Stimulated activated naive B cell treated with anti-CD40 and anti-IgM and Interleukin-4, amounts not matched to agents 10 μg/mL and 1 μg/mL and 100 μg/mL, for 72 hours (primary cell): Measurements from ENCODE around the gene SERTAD2.
A peak's percentile ranks its signal among the peaks of the same experiment; 100 is the strongest.

Experiments
- ATAC-seq, 2 donors: fragments of 150-1000 bp; cut with Tn5 transposase; replicated peaks; 2 replicates each; pipeline ENCODE4 v1.10.0; 2021; ENCODE audit warnings: moderate library complexity in 1 of 2
- DNase-seq: peaks from one replicate; pipeline ENCODE4 v3.0.0; 2021
- H3K27ac Mint-ChIP-seq: one replicate; pipeline ENCODE4 v1.8.0; 2022; ENCODE audit warnings: mild to moderate bottlenecking, mixed read lengths
- H3K27me3 Mint-ChIP-seq, 2 donors: one replicate each; pipeline ENCODE4 v1.8.0; 2022; ENCODE audit warnings: mixed read lengths in 2 of 2
- H3K36me3 Mint-ChIP-seq, 2 donors: one replicate each; pipeline ENCODE4 v1.8.0; 2022; ENCODE audit warnings: mixed read lengths in 2 of 2, mild to moderate bottlenecking in 1 of 2
- H3K4me1 Mint-ChIP-seq, 2 donors: one replicate each; pipeline ENCODE4 v1.8.0; 2022; ENCODE audit warnings: mixed read lengths in 2 of 2, mild to moderate bottlenecking in 1 of 2
- H3K4me3 Mint-ChIP-seq, 2 donors: one replicate each; pipeline ENCODE4 v1.8.0; 2022; ENCODE audit warnings: mild to moderate bottlenecking in 2 of 2, mixed read lengths in 2 of 2, moderate library complexity in 1 of 2
- H3K9me3 Mint-ChIP-seq, 2 donors: one replicate each; pipeline ENCODE4 v1.8.0; 2022; ENCODE audit warnings: mixed read lengths in 2 of 2, mild to moderate bottlenecking in 1 of 2

Gene SERTAD2

GRCh38 chr2:64635976-64636911 lies 17.5 kb downstream of the SERTAD2 start:
- Mint-ChIP-seq H3K27me3 (no peaks in the 10 kb centered on the region), H3K27ac (peak overlapping the region; percentile 98), H3K9me3 (no peaks in the 10 kb centered on the region), H3K4me3 (peak overlapping the region; percentile 75), H3K36me3 (peaks cover 11 to 33% of the 10 kb centered on the region in 2 donors), H3K4me1 (peaks cover 51 to 61% of the 10 kb centered on the region in 2 donors)
- DNase-seq, result peak; percentile 31
- ATAC-seq, result peak; percentile 75 to 78

GRCh38 chr2:64634345-64635267 lies 19.1 kb downstream of the SERTAD2 start:
- Mint-ChIP-seq H3K4me3 (no peak overlapping the region), H3K9me3 (no peaks in the 10 kb centered on the region), H3K27ac (no peak overlapping the region), H3K27me3 (no peaks in the 10 kb centered on the region), H3K4me1 (peaks cover 46 to 53% of the 10 kb centered on the region in 2 donors), H3K36me3 (peaks cover 18 to 41% of the 10 kb centered on the region in 2 donors)
- ATAC-seq, result no peak
- no peak for DNase-seq

GRCh38 chr2:64632835-64633819 lies 20.6 kb downstream of the SERTAD2 start:
- Mint-ChIP-seq H3K4me1 (peaks cover 43 to 51% of the 10 kb centered on the region in 2 donors), H3K9me3 (no peaks in the 10 kb centered on the region), H3K4me3 (no peak overlapping the region), H3K27me3 (no peaks in the 10 kb centered on the region), H3K36me3 (peaks cover 18 to 39% of the 10 kb centered on the region in 2 donors), H3K27ac (peak overlapping the region; percentile 73)
- ATAC-seq (no peak), DNase-seq (no peak)

- no peaks in the 10 kb centered on the region for H3K27me3 Mint-ChIP-seq
- H3K4me1 Mint-ChIP-seq, result peaks cover 32 to 38% of the 10 kb centered on the region in 2 donors
- ATAC-seq (no peak), DNase-seq (no peak)
- peaks cover 18 to 34% of the 10 kb centered on the region in 2 donors for H3K36me3 Mint-ChIP-seq
- H3K27ac Mint-ChIP-seq, result no peak overlapping the region
- H3K9me3 Mint-ChIP-seq, result no peaks in the 10 kb centered on the region
- H3K4me3 Mint-ChIP-seq, result no peak overlapping the region
Measured at GRCh38 chr2:64631771-64632170, 21.9 kb downstream of the SERTAD2 start.

GRCh38 chr2:64630752-64631151 lies 23.0 kb downstream of the SERTAD2 start:
- no peak overlapping the region for H3K4me3 Mint-ChIP-seq
- no peak for DNase-seq
- H3K9me3 Mint-ChIP-seq, result no peaks in the 10 kb centered on the region
- H3K36me3 Mint-ChIP-seq, result peaks cover 16 to 26% of the 10 kb centered on the region in 2 donors
- no peak for ATAC-seq
- peak overlapping the region; percentile 63 for H3K27ac Mint-ChIP-seq
- H3K4me1 Mint-ChIP-seq, result peaks cover 32 to 37% of the 10 kb centered on the region in 2 donors
- no peaks in the 10 kb centered on the region for H3K27me3 Mint-ChIP-seq

GRCh38 chr2:64629875-64630274 lies 23.8 kb downstream of the SERTAD2 start:
- no peak for ATAC-seq
- Mint-ChIP-seq H3K9me3 (no peaks in the 10 kb centered on the region), H3K36me3 (peaks cover 13 to 23% of the 10 kb centered on the region in 2 donors), H3K4me3 (no peak overlapping the region), H3K4me1 (peaks cover 35 to 42% of the 10 kb centered on the region in 2 donors), H3K27me3 (no peaks in the 10 kb centered on the region), H3K27ac (no peak overlapping the region)
- no peak for DNase-seq

- DNase-seq (no peak), ATAC-seq (no peak)
- H3K27me3 Mint-ChIP-seq, result no peaks in the 10 kb centered on the region
- H3K36me3 Mint-ChIP-seq, result peaks cover 11 to 21% of the 10 kb centered on the region in 2 donors
- no peaks in the 10 kb centered on the region for H3K9me3 Mint-ChIP-seq
- H3K4me3 Mint-ChIP-seq, result peak overlapping the region in 1 of 2 donors; percentile 26
- H3K4me1 Mint-ChIP-seq, result peaks cover 34 to 40% of the 10 kb centered on the region in 2 donors
- peak overlapping the region; percentile 44 for H3K27ac Mint-ChIP-seq
Measured at GRCh38 chr2:64629329-64629781, 24.4 kb downstream of the SERTAD2 start.

GRCh38 chr2:64627860-64628841 lies 25.6 kb downstream of the SERTAD2 start:
- Mint-ChIP-seq H3K9me3 (no peaks in the 10 kb centered on the region), H3K36me3 (peaks cover 9 to 13% of the 10 kb centered on the region in 2 donors), H3K4me3 (no peak overlapping the region), H3K27ac (peak overlapping the region; percentile 68), H3K27me3 (no peaks in the 10 kb centered on the region), H3K4me1 (peaks cover 31 to 38% of the 10 kb centered on the region in 2 donors)
- DNase-seq (no peak), ATAC-seq (no peak)

- peaks cover 29 to 38% of the 10 kb centered on the region in 2 donors for H3K4me1 Mint-ChIP-seq
- no peak for DNase-seq
- H3K9me3 Mint-ChIP-seq, result no peaks in the 10 kb centered on the region
- H3K27ac Mint-ChIP-seq, result no peak overlapping the region
- H3K27me3 Mint-ChIP-seq, result no peaks in the 10 kb centered on the region
- no peak overlapping the region for H3K4me3 Mint-ChIP-seq
- peaks cover 6 to 9% of the 10 kb centered on the region in 2 donors for H3K36me3 Mint-ChIP-seq
- ATAC-seq, result no peak
Measured at GRCh38 chr2:64626963-64627760, 26.6 kb downstream of the SERTAD2 start.

- ATAC-seq (peak; percentile 41 to 44), DNase-seq (no peak)
- Mint-ChIP-seq H3K9me3 (no peaks in the 10 kb centered on the region), H3K27ac (peak overlapping the region; percentile 34), H3K27me3 (no peaks in the 10 kb centered on the region), H3K4me3 (peak overlapping the region in 1 of 2 donors; percentile 33), H3K36me3 (peaks cover 6 to 9% of the 10 kb centered on the region in 2 donors), H3K4me1 (peaks cover 29 to 38% of the 10 kb centered on the region in 2 donors)
Measured at GRCh38 chr2:64626146-64626809, 27.4 kb downstream of the SERTAD2 start.

GRCh38 chr2:64625299-64626145 lies 28.2 kb downstream of the SERTAD2 start:
- ATAC-seq, result peak; percentile 65 to 67
- peak overlapping the region; percentile 34 for H3K27ac Mint-ChIP-seq

More at GRCh38 chr2:64625299-64626145, 28.2 kb downstream of the SERTAD2 start:
- H3K9me3 Mint-ChIP-seq, result no peaks in the 10 kb centered on the region
- no peak overlapping the region for H3K4me3 Mint-ChIP-seq
- H3K4me1 Mint-ChIP-seq, result peaks cover 22 to 31% of the 10 kb centered on the region in 2 donors
- no peaks in the 10 kb centered on the region for H3K27me3 Mint-ChIP-seq
- H3K36me3 Mint-ChIP-seq, result peaks cover under 1 to 2% of the 10 kb centered on the region in 2 donors
- no peak for DNase-seq
